ENCODE data around the gene OLFML3. TPM values are rescaled to one million over a fixed set of nuclear protein-coding genes. Genes with fewer than 3 reads are reported as not detected.
A peak's percentile ranks its signal among the peaks of the same experiment; 100 is the strongest.

OLFML3 gene
- total and polyA plus RNA-seq, 2 of the 8 experiments (the other 6 are each of a cell fraction or from before 2014, with no cell fraction given) = 56.0 to 72.3 TPM

DNA sequence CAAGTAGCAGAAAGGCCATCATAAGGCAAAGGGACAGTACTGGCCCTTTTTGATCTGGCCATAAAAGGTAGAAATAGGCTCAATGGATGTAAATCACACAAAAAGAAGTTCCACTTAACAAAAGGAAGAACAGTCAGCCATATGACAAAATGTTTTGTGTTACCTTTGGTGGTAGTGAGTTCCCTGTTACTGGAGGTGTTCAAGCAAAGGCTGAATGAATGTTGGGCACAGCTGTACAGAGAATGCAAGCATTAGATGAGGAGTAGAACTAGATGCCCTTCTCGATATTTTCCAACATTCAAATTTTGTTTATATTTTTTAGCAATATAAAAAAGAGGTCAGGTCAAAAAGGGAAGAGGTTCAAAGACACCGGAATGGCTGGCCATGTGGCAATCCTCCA lies 20.0 kb downstream of the OLFML3 start:
- Histone ChIP-seq H2BK12ac (ENCODE audit: low read depth, low read length) (no peak overlapping the region), H3K9ac (replicated peaks in 1 of 4; ENCODE audit: extremely low read depth in 1 of 4, low read depth in 3 of 4, low read length in 3 of 4) (no peak overlapping the region), H4K91ac (replicated peaks; ENCODE audit: insufficient read length, low read length) (no peak overlapping the region), H4K20me1 (replicated peaks in 1 of 2; ENCODE audit: control insufficient read depth in 1 of 2, insufficient read depth in 2 of 2, low read length in 2 of 2) (no peaks in the 10 kb centered on the region), H2BK120ac (replicated peaks; ENCODE audit: low read depth, low read length) (no peak overlapping the region), H3K4me2 (ENCODE audit: insufficient read depth in 1 of 2, low read depth in 2 of 2, low read length in 2 of 2) (no peak overlapping the region), H2BK5ac (ENCODE audit: low read depth, low read length) (no peak overlapping the region), H3K79me2 (ENCODE audit: control insufficient read depth in 1 of 2, insufficient read depth in 2 of 2, low read length in 2 of 2) (no peaks in the 10 kb centered on the region), H4K5ac (ENCODE audit: insufficient read length, low read depth, low read length) (no peak overlapping the region), H3K27me3 (replicated peaks in 1 of 4; ENCODE audit: control insufficient read depth in 3 of 4, extremely low read depth in 1 of 4, insufficient read depth in 3 of 4, low read length in 3 of 4) (no peaks in the 10 kb centered on the region; a peak in 1 of 7 replicates), H3K14ac (ENCODE audit: insufficient read length) (no peak overlapping the region), H3K23ac (ENCODE audit: insufficient read length) (no peak overlapping the region), H3K79me1 (ENCODE audit: low read depth, low read length) (no peaks in the 10 kb centered on the region), H3K56ac (replicated peaks; ENCODE audit: insufficient read length, low read depth, low read length) (no peak overlapping the region), H3K9me3 (ENCODE audit: insufficient read depth in 2 of 2, low read depth in 1 of 2, low read length in 1 of 2) (no peaks in the 10 kb centered on the region; a peak in 3 of 4 replicates), H3K4me1 (replicated peaks in 1 of 4; ENCODE audit: control insufficient read depth in 3 of 4, insufficient read depth in 4 of 4, low read length in 3 of 4) (peaks cover 3 to 16% (median 12%) of the 10 kb centered on the region in 4 experiments), H3K18ac (ENCODE audit: extremely low read depth, low read length) (no peak overlapping the region), H2AFZ (ENCODE audit: low read length) (no peak overlapping the region), H3K36me3 (ENCODE audit: control insufficient read depth in 2 of 4, insufficient read depth in 4 of 4, low read length in 3 of 4) (no peaks in the 10 kb centered on the region), H3K23me2 (ENCODE audit: low read depth, low read length) (no peaks in the 10 kb centered on the region), H4K8ac (ENCODE audit: extremely low read depth, insufficient read depth, low read length) (no peak overlapping the region), H3K27ac (ENCODE audit: low read depth, low read length) (no peak overlapping the region), H2BK20ac (ENCODE audit: low read length) (no peak overlapping the region), H3K4me3 (ENCODE audit: extremely low read depth in 1 of 4, insufficient read depth in 2 of 4, low read depth in 3 of 4, low read length in 4 of 4) (no peak overlapping the region), H2AK5ac (ENCODE audit: low read depth, low read length) (no peak overlapping the region), H2BK15ac (ENCODE audit: low read length) (no peak overlapping the region), H3K4ac (replicated peaks; ENCODE audit: insufficient read length, low read depth, low read length) (no peak overlapping the region)
- POLR2A ChIA-PET (ENCODE audit: partially characterized antibody) = no interaction called here
- FAIRE-seq (no peak), DNase-seq (ENCODE audit: low read depth in 1 of 2, low spot score in 2 of 2) (no peak)
- CTCF ChIA-PET (ENCODE audit: partially characterized antibody) = no interaction called here
- 85% methylated on average over 2 of the region's 2 CpGs; no CpG with 5 or more reads in 1 of the 2 experiments for WGBS, 2 experiments (ENCODE audit: extremely low coverage in 1 of 2, insufficient coverage in 1 of 2, insufficient read length in 1 of 2, insufficient replicate concordance in 2 of 2, low coverage in 1 of 2, low lambda C conversion rate in 2 of 2, missing lambda C conversion rate in 1 of 2)
- TF ChIP-seq KDM1A (IDR thresholded peaks at IDR 0.05; ENCODE audit: borderline replicate concordance, low read length) = peak; percentile 53; the same call in 1 of the 2 replicates
- no peak for TF ChIP-seq EZH2 (IDR thresholded peaks at IDR 0.05; ENCODE audit: low read depth, low read length, severe bottlenecking)

Measured in H1 (cell line).